ENCODE data around the gene TMEM178B. TPM values are rescaled to one million over a fixed set of nuclear protein-coding genes. Genes with fewer than 3 reads are reported as not detected.

Gene TMEM178B
- total and polyA plus RNA-seq, 2 of the 4 experiments (the other 2 are of a cell fraction), result under 0.01 to 0.05 TPM

DNA sequence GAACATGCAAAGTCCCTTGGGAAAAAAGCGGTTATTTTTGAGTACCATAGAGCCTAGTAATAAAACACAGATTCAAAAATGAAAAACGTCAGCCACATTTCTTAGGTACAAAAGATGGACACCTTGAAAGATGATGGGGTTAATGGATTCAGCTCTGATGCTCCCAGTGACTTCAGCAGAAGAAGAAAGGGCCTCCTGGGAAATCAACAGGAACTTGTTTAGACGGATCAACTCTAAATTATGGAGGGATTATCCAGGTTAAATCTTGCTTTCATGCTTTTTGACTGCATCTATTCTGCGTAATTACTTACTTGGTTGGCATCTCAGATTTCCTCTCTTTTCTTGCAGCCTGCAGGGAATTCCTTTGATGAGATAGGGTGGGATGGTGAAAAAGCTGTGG, 82.5 kb downstream of the TMEM178B start:
- no peaks in the 10 kb centered on the region; the same call in 1 of the 2 replicates for H3K4me1 ChIP-seq (ENCODE audit: control insufficient read depth, insufficient read depth, low read length)
- no peak overlapping the region for H2AFZ ChIP-seq (replicated peaks; ENCODE audit: low read length, poor library complexity)
- WGBS, 2 experiments (ENCODE audit: extremely low coverage in 2 of 2, insufficient read length in 1 of 2), result 60% methylated on average over 1 of the region's 4 CpGs; no CpG with 5 or more reads in 1 of the 2 experiments
- no peaks in the 10 kb centered on the region for H3K9me1 ChIP-seq (ENCODE audit: insufficient read depth, low read length)
- H2BK120ac ChIP-seq (ENCODE audit: low read depth, low read length), result no peak overlapping the region
- ATAC-seq (ENCODE audit: low read depth), result no peak
- H3K56ac ChIP-seq (ENCODE audit: extremely low read depth, insufficient read depth, low read length), result no peak overlapping the region
- H3K23ac ChIP-seq (ENCODE audit: low read depth, low read length), result no peak overlapping the region
- no peak overlapping the region for H2BK5ac ChIP-seq (ENCODE audit: low read depth, low read length, poor library complexity, severe bottlenecking)
- H3K18ac ChIP-seq (ENCODE audit: low read depth, low read length), result no peak overlapping the region
- no peak overlapping the region for H3K4me2 ChIP-seq (ENCODE audit: low read depth, low read length)
- no peak overlapping the region for H4K5ac ChIP-seq (ENCODE audit: low read depth, low read length)
- H2BK20ac ChIP-seq (ENCODE audit: low read depth, low read length), result no peak overlapping the region
- H3K36me3 ChIP-seq (ENCODE audit: control insufficient read depth, insufficient read depth, low read length), result no peaks in the 10 kb centered on the region
- no peak overlapping the region for H4K8ac ChIP-seq (ENCODE audit: low read depth in 2 of 2, low read length in 2 of 2)
- no peak for DNase-seq
- no peak overlapping the region for H2AK5ac ChIP-seq (ENCODE audit: low read depth, low read length)
- no peak overlapping the region for H3K4ac ChIP-seq (ENCODE audit: low read depth, low read length)
- no peak overlapping the region for H2BK15ac ChIP-seq (ENCODE audit: low read depth, low read length)
- no peaks in the 10 kb centered on the region for H4K20me1 ChIP-seq (ENCODE audit: insufficient read depth, low read length)
- BruUV-seq (replicated peaks), result no TSS peak
- no peak overlapping the region for H3K4me3 ChIP-seq (ENCODE audit: insufficient read depth, low read depth, low read length)
- H3K79me1 ChIP-seq (ENCODE audit: low read depth in 1 of 2, low read length in 2 of 2), result no peaks in the 10 kb centered on the region; a peak in 1 of 4 replicates
- dilution Hi-C loops (cut with HindIII; ENCODE audit: low sequenced_read_pairs, unreplicated experiment) (no loop called here), intact Hi-C loops (cut with micrococcal nuclease) (no loop called here), in situ Hi-C loops (cut with MboI; ENCODE audit: low sequenced_read_pairs) (no loop called here)
- H3K27me3 ChIP-seq (ENCODE audit: control insufficient read depth, insufficient read depth, low read length), result no peaks in the 10 kb centered on the region
- H3K14ac ChIP-seq (replicated peaks; ENCODE audit: low read depth, low read length), result no peak overlapping the region
- H3K27ac ChIP-seq (ENCODE audit: insufficient read depth, low read length), result no peak overlapping the region
- H3K9me3 ChIP-seq (ENCODE audit: control insufficient read depth, insufficient read depth, low read length), result peaks cover 2% of the 10 kb centered on the region; the same call in 1 of the 2 replicates
- ChIA-PET CTCF (no interaction called here), POLR2A (ENCODE audit: unreplicated experiment) (no interaction called here)
- TF ChIP-seq, protein P1, sequence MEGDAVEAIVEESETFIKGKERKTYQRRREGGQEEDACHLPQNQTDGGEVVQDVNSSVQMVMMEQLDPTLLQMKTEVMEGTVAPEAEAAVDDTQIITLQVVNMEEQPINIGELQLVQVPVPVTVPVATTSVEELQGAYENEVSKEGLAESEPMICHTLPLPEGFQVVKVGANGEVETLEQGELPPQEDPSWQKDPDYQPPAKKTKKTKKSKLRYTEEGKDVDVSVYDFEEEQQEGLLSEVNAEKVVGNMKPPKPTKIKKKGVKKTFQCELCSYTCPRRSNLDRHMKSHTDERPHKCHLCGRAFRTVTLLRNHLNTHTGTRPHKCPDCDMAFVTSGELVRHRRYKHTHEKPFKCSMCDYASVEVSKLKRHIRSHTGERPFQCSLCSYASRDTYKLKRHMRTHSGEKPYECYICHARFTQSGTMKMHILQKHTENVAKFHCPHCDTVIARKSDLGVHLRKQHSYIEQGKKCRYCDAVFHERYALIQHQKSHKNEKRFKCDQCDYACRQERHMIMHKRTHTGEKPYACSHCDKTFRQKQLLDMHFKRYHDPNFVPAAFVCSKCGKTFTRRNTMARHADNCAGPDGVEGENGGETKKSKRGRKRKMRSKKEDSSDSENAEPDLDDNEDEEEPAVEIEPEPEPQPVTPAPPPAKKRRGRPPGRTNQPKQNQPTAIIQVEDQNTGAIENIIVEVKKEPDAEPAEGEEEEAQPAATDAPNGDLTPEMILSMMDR (conservative IDR thresholded peaks at IDR 0.05; ENCODE audit: low read depth, low read length), result no peak
- H4K91ac ChIP-seq (ENCODE audit: insufficient read depth, low read depth, low read length), result no peak overlapping the region
- no peak overlapping the region for H2AK9ac ChIP-seq (replicated peaks; ENCODE audit: low read depth, low read length, poor library complexity)
- no peak overlapping the region for H3K9ac ChIP-seq (ENCODE audit: low read depth, low read length)

Data from IMR-90 (cell line).